DOHH2 (cell line): ENCODE measurements around the gene DPYSL5.

Experiments
- EZH2phosphoT487 ChIP-seq: fragments of 200-600 bp; sonication (generic); IDR thresholded peaks from 2 replicates; pipeline ENCODE4 v1.6.1; 2017; ENCODE audit warnings: borderline replicate concordance, mild to moderate bottlenecking, antibody characterized with exemption, low read length, moderate library complexity, mixed read lengths
- TF ChIP-seq, protein P1 (sequence below): fragments of 200-600 bp; sonication (generic); IDR thresholded peaks from one replicate; pipeline ENCODE4 v1.5.1; 2014; ENCODE audit warnings: antibody characterized with exemption, mild to moderate bottlenecking, low read depth, low read length; ENCODE audit not compliant: poor library complexity, severe bottlenecking

DNA sequence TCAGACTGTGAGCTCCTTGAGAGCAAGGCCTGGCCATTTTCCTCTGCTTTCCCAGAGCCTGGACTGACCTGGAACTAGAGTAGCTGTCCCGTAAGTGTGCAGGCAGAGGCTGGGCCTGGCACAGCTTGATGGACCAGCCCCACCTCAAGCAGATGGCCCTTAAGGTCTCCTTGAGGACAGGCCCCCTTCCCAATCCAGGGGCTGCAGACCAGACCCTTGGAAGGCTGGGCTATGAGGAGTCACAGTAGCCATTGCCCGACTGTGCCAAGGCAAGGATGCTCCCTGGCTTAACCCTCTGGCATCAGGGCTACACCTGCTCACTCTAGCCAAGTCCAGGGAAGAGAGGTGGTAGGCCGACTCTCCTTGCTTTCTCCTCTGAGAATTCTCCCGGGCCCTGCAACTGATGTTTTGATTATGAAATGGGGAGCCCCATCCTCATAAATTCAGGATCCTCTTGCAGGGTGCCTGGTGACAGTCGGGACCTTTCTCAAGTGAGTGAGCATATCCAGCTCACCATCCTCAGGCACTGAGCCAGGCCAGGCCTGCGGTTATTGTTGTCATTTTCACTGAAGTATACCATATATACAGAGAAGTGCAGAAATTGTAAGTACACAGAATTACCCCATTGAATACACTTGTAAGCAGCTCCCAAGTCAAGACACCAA, 51.7 kb downstream of the DPYSL5 start:
- TF ChIP-seq, protein P1, sequence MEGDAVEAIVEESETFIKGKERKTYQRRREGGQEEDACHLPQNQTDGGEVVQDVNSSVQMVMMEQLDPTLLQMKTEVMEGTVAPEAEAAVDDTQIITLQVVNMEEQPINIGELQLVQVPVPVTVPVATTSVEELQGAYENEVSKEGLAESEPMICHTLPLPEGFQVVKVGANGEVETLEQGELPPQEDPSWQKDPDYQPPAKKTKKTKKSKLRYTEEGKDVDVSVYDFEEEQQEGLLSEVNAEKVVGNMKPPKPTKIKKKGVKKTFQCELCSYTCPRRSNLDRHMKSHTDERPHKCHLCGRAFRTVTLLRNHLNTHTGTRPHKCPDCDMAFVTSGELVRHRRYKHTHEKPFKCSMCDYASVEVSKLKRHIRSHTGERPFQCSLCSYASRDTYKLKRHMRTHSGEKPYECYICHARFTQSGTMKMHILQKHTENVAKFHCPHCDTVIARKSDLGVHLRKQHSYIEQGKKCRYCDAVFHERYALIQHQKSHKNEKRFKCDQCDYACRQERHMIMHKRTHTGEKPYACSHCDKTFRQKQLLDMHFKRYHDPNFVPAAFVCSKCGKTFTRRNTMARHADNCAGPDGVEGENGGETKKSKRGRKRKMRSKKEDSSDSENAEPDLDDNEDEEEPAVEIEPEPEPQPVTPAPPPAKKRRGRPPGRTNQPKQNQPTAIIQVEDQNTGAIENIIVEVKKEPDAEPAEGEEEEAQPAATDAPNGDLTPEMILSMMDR: no peak
- no peak for TF ChIP-seq EZH2phosphoT487
